Parathyroid adenoma (tissue), 2 donors: Measurements from ENCODE around the gene ZDHHC14.

ENCODE experiments used
- H2AFZ ChIP-seq: fragments of 300-600 bp; sonication (generic); one replicate; pipeline ENCODE4 v1.7.0; 2017; ENCODE audit warnings: antibody characterized with exemption, mild to moderate bottlenecking
- H3K27ac ChIP-seq: fragments of 300-600 bp; sonication (generic); one replicate; pipeline ENCODE4 v1.7.0; 2017
- H3K27me3 ChIP-seq: fragments of 300-600 bp; sonication (generic); one replicate; pipeline ENCODE4 v1.7.0; 2017; ENCODE audit warnings: low read length; ENCODE audit not compliant: control insufficient read depth, insufficient read depth
- H3K36me3 ChIP-seq: fragments of 300-600 bp; sonication (generic); one replicate; pipeline ENCODE4 v1.7.0; 2017; ENCODE audit warnings: low read length; ENCODE audit not compliant: control insufficient read depth, insufficient read depth
- H3K4me1 ChIP-seq: fragments of 300-600 bp; sonication (generic); one replicate; pipeline ENCODE4 v1.7.0; 2017; ENCODE audit warnings: control low read depth
- H3K4me2 ChIP-seq: fragments of 300-600 bp; sonication (generic); one replicate; pipeline ENCODE4 v1.7.0; 2017; ENCODE audit warnings: low read length
- H3K4me3 ChIP-seq: fragments of 300-600 bp; sonication (generic); one replicate; pipeline ENCODE4 v1.7.0; 2017; ENCODE audit warnings: low read depth, low read length
- H3K79me2 ChIP-seq: fragments of 300-600 bp; sonication (generic); one replicate; pipeline ENCODE4 v1.7.0; 2017; ENCODE audit warnings: control low read depth
- H3K9ac ChIP-seq: fragments of 300-600 bp; sonication (generic); one replicate; pipeline ENCODE4 v1.7.0; 2017; ENCODE audit warnings: mild to moderate bottlenecking
- H3K9me3 ChIP-seq: fragments of 300-600 bp; sonication (generic); one replicate; pipeline ENCODE4 v1.7.0; 2017; ENCODE audit warnings: low read length; ENCODE audit not compliant: control insufficient read depth
- TF ChIP-seq, protein P1 (sequence below): fragments of 300-600 bp; sonication (generic); IDR thresholded peaks from one replicate; pipeline ENCODE4 v1.7.0; 2017; ENCODE audit warnings: antibody characterized with exemption, mild to moderate bottlenecking
- donor health status: primary hyperparathyroidism.

Gene ZDHHC14

GRCh38 chr6:157594292-157594691 lies 213.3 kb downstream of the ZDHHC14 start:
- H3K4me2 ChIP-seq = no peak overlapping the region
- H3K9ac ChIP-seq = no peak overlapping the region
- no peaks in the 10 kb centered on the region for H3K27me3 ChIP-seq
- H3K36me3 ChIP-seq = no peaks in the 10 kb centered on the region
- no peak overlapping the region for H2AFZ ChIP-seq
- no peaks in the 10 kb centered on the region for H3K4me1 ChIP-seq
- no peak overlapping the region for H3K27ac ChIP-seq
- TF ChIP-seq, protein P1, sequence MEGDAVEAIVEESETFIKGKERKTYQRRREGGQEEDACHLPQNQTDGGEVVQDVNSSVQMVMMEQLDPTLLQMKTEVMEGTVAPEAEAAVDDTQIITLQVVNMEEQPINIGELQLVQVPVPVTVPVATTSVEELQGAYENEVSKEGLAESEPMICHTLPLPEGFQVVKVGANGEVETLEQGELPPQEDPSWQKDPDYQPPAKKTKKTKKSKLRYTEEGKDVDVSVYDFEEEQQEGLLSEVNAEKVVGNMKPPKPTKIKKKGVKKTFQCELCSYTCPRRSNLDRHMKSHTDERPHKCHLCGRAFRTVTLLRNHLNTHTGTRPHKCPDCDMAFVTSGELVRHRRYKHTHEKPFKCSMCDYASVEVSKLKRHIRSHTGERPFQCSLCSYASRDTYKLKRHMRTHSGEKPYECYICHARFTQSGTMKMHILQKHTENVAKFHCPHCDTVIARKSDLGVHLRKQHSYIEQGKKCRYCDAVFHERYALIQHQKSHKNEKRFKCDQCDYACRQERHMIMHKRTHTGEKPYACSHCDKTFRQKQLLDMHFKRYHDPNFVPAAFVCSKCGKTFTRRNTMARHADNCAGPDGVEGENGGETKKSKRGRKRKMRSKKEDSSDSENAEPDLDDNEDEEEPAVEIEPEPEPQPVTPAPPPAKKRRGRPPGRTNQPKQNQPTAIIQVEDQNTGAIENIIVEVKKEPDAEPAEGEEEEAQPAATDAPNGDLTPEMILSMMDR = no peak
- H3K4me3 ChIP-seq = no peak overlapping the region
- H3K9me3 ChIP-seq = no peaks in the 10 kb centered on the region
- H3K79me2 ChIP-seq = no peaks in the 10 kb centered on the region

DNA sequence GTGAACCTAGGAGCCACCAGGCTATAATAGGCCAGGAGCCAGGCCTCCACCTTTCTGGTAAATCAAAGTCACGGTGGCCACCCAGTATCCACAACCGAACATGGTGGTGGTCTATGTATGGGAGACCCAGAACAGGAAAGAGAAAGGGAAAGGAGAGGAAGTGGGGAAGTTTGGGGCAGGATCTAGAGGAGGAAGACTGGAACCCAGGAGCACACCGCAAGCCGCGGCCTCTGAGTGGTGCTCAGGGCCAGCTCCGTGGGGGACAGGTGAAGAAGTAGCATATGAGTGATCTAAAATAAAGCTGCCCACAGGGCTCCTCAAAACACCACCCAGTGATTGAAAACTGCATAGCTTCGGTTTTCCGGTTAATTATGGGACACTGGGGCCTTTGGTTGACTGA lies 214.8 kb downstream of the ZDHHC14 start:
- no peaks in the 10 kb centered on the region for H3K36me3 ChIP-seq
- H3K27ac ChIP-seq = no peak overlapping the region
- no peak overlapping the region for H3K4me2 ChIP-seq
- H3K4me3 ChIP-seq = no peak overlapping the region
- TF ChIP-seq, protein P1 = no peak
- no peaks in the 10 kb centered on the region for H3K9me3 ChIP-seq
- H3K79me2 ChIP-seq = peaks cover 2% of the 10 kb centered on the region
- H2AFZ ChIP-seq = no peak overlapping the region
- H3K9ac ChIP-seq = no peak overlapping the region
- no peaks in the 10 kb centered on the region for H3K4me1 ChIP-seq
- no peaks in the 10 kb centered on the region for H3K27me3 ChIP-seq

GRCh38 chr6:157596461-157596860 lies 215.5 kb downstream of the ZDHHC14 start:
- TF ChIP-seq, protein P1 = no peak
- no peaks in the 10 kb centered on the region for H3K4me1 ChIP-seq
- H3K36me3 ChIP-seq = no peaks in the 10 kb centered on the region
- H3K4me3 ChIP-seq = no peak overlapping the region
- H3K9ac ChIP-seq = no peak overlapping the region
- H3K79me2 ChIP-seq = peaks cover 2% of the 10 kb centered on the region
- H3K27ac ChIP-seq = no peak overlapping the region
- no peaks in the 10 kb centered on the region for H3K27me3 ChIP-seq
- H3K4me2 ChIP-seq = no peak overlapping the region
- H2AFZ ChIP-seq = no peak overlapping the region
- H3K9me3 ChIP-seq = no peaks in the 10 kb centered on the region

DNA sequence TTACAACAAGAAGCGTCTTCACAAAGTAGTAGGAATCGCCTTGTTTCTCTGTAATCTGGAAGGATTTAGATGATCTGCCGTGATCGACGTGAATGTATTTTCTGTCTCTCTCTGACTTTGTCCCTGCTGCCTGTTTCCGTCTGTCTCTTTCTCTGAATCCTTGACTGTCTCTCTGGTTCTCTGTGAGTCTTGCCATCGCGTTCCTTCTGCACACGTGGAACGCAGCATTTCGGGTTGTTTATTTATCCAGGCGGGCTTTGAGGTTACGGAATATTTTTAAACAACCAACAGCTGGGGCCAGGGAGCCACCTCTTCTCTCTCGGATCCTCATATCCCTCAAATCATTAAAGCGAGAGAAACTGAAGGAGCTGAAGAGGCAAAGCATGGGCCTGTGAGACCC lies 215.9 kb downstream of the ZDHHC14 start:
- TF ChIP-seq, protein P1 = no peak
- Histone ChIP-seq H3K36me3 (no peaks in the 10 kb centered on the region), H3K9me3 (no peaks in the 10 kb centered on the region), H3K27me3 (no peaks in the 10 kb centered on the region), H3K4me1 (no peaks in the 10 kb centered on the region), H3K9ac (no peak overlapping the region), H3K4me3 (no peak overlapping the region), H3K27ac (no peak overlapping the region), H3K4me2 (peak overlapping the region; percentile 43), H3K79me2 (peaks cover 2% of the 10 kb centered on the region), H2AFZ (no peak overlapping the region)

GRCh38 chr6:157597461-157598312 lies 216.7 kb downstream of the ZDHHC14 start:
- H3K9ac ChIP-seq = no peak overlapping the region
- H3K27ac ChIP-seq = no peak overlapping the region
- H3K27me3 ChIP-seq = no peaks in the 10 kb centered on the region
- H2AFZ ChIP-seq = no peak overlapping the region
- TF ChIP-seq, protein P1 = peak; percentile 61
- peaks cover 2% of the 10 kb centered on the region for H3K79me2 ChIP-seq
- no peaks in the 10 kb centered on the region for H3K9me3 ChIP-seq
- H3K4me3 ChIP-seq = no peak overlapping the region
- H3K4me1 ChIP-seq = no peaks in the 10 kb centered on the region
- peak overlapping the region; percentile 43 for H3K4me2 ChIP-seq
- H3K36me3 ChIP-seq = no peaks in the 10 kb centered on the region
